ENCODE data around the gene CD300E. TPM values are rescaled to one million over a fixed set of nuclear protein-coding genes. Genes with fewer than 3 reads are reported as not detected.

The CD300E gene
- total RNA-seq, 1 donor, result not detected

GRCh38 chr17:74654742-74655141 lies 31.2 kb upstream of the CD300E start:
- no peak for TF ChIP-seq CTCF (IDR thresholded peaks at IDR 0.05; ENCODE audit: insufficient read depth, low read depth, low read length)
- no peak overlapping the region for H3K4me3 ChIP-seq (ENCODE audit: low read depth, low read length)
- DNase-seq (ENCODE audit: low read depth), result no peak

- DNase-seq (ENCODE audit: low read depth), result no peak
- TF ChIP-seq CTCF (IDR thresholded peaks at IDR 0.05; ENCODE audit: insufficient read depth, low read depth, low read length), result no peak
Measured at GRCh38 chr17:74652020-74652419, 28.5 kb upstream of the CD300E start.

DNA sequence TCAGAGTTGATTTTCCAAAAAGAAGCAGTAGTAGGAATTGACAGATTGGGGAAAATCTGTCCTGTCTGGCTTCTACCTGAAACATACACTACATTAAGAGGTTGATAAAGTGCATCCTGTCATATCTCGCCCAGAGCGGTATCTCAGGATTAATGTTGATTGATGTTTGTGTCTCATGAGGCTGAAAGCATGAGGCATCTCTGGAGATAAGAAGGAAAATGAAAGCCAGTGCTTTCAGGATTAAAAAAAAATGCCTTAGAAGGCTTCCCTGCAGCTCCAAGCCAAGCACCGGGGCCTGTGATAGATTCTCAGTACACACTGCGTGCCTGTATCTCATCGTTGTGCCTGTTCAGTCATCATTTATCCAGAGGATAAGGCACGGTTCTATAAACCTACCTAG lies 26.4 kb upstream of the CD300E start:
- no peak for DNase-seq (ENCODE audit: low read depth)
- H3K4me3 ChIP-seq (ENCODE audit: low read depth, low read length), result no peak overlapping the region
- no peak for TF ChIP-seq CTCF (IDR thresholded peaks at IDR 0.05; ENCODE audit: insufficient read depth, low read depth, low read length)

More at GRCh38 chr17:74652020-74652419, 28.5 kb upstream of the CD300E start:
- H3K4me3 ChIP-seq (ENCODE audit: low read depth, low read length), result no peak overlapping the region

- TF ChIP-seq CTCF (IDR thresholded peaks at IDR 0.05; ENCODE audit: insufficient read depth, low read depth, low read length), result no peak
- DNase-seq (ENCODE audit: low read depth), result no peak
- no peak overlapping the region for H3K4me3 ChIP-seq (ENCODE audit: low read depth, low read length)
Measured at GRCh38 chr17:74647871-74648672, 24.5 kb upstream of the CD300E start.

DNA sequence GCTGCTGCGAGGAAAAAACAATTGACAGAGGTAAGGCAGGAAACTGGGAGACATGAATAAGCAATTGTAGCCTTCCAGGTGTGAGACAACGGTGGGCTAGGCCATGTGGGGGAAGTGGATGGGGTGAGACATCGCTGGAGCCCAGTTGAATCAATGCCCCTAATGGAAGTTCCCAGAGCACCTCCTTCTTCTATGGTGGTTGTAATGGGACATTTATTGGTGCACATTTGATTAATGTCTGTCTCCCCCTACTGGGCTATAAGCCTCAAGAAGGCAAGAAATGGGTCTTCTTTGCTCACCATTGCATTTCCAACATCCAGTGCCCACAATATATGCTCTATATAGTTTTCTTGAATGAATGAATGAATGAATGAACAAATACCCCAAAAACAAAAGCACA lies 22.7 kb upstream of the CD300E start:
- TF ChIP-seq CTCF (IDR thresholded peaks at IDR 0.05; ENCODE audit: insufficient read depth, low read depth, low read length), result peak; percentile 10
- peak; percentile 6 for DNase-seq (ENCODE audit: low read depth)
- no peak overlapping the region for H3K4me3 ChIP-seq (ENCODE audit: low read depth, low read length)

- TF ChIP-seq CTCF (IDR thresholded peaks at IDR 0.05; ENCODE audit: insufficient read depth, low read depth, low read length), result no peak
- no peak overlapping the region for H3K4me3 ChIP-seq (ENCODE audit: low read depth, low read length)
- peak; percentile 2 for DNase-seq (ENCODE audit: low read depth)
Measured at GRCh38 chr17:74645010-74645409, 21.5 kb upstream of the CD300E start.

- no peak for DNase-seq (ENCODE audit: low read depth)
- TF ChIP-seq CTCF (IDR thresholded peaks at IDR 0.05; ENCODE audit: insufficient read depth, low read depth, low read length), result no peak
- H3K4me3 ChIP-seq (ENCODE audit: low read depth, low read length), result no peak overlapping the region
Measured at GRCh38 chr17:74644419-74644818, 20.9 kb upstream of the CD300E start.
